Mesenchymal stem cell (in vitro differentiated cells and primary cell): Measurements from ENCODE around the gene SBNO2.
A peak's percentile ranks its signal among the peaks of the same experiment; 100 is the strongest.

Experiments used
- DNase-seq: peaks from one replicate; pipeline ENCODE4 v3.0.0-alpha.2; 2013
- H2AFZ ChIP-seq: one replicate; pipeline ENCODE4 v1.6.1; 2013; ENCODE audit warnings: low read depth, mild to moderate bottlenecking, control low read depth, inconsistent platforms, low read length, moderate library complexity
- H2AK5ac ChIP-seq: 2 replicates; pipeline ENCODE4 v1.6.1; 2013; ENCODE audit warnings: low read length, moderate library complexity, mild to moderate bottlenecking, inconsistent platforms; ENCODE audit not compliant: severe bottlenecking
- H2BK120ac ChIP-seq: one replicate; pipeline ENCODE4 v1.6.1; 2013; ENCODE audit warnings: low read depth, mild to moderate bottlenecking, inconsistent platforms, low read length, moderate library complexity
- H2BK12ac ChIP-seq, 2 experiments: one replicate each; pipeline ENCODE4 v1.6.1; 2013; ENCODE audit warnings: inconsistent platforms in 2 of 2, low read length in 2 of 2, mild to moderate bottlenecking in 2 of 2, moderate library complexity in 2 of 2, control low read depth in 1 of 2
- H2BK15ac ChIP-seq: one replicate; pipeline ENCODE4 v1.6.1; 2013; ENCODE audit warnings: mild to moderate bottlenecking, low read depth, inconsistent platforms; ENCODE audit not compliant: poor library complexity, severe bottlenecking
- H2BK5ac ChIP-seq: 2 replicates; pipeline ENCODE4 v1.6.1; 2013; ENCODE audit warnings: low read depth, mild to moderate bottlenecking, low read length, control low read depth, inconsistent platforms; ENCODE audit not compliant: poor library complexity, severe bottlenecking
- H3K14ac ChIP-seq, 2 experiments: one replicate each; pipeline ENCODE4 v1.6.1; 2013; ENCODE audit warnings: inconsistent platforms in 2 of 2, low read length in 2 of 2, control low read depth in 1 of 2, mild to moderate bottlenecking in 1 of 2, moderate library complexity in 1 of 2
- H3K18ac ChIP-seq, 2 experiments: one replicate each; pipeline ENCODE4 v1.6.1; 2013; ENCODE audit warnings: inconsistent platforms in 2 of 2, low read length in 2 of 2, control low read depth in 1 of 2, low read depth in 1 of 2, mild to moderate bottlenecking in 1 of 2
- H3K23ac ChIP-seq, 2 experiments: one replicate each; pipeline ENCODE4 v1.6.1; 2013; ENCODE audit warnings: inconsistent platforms in 2 of 2, low read length in 2 of 2, mild to moderate bottlenecking in 2 of 2, moderate library complexity in 2 of 2, control low read depth in 1 of 2
- H3K27ac ChIP-seq: 2 replicates; pipeline ENCODE4 v1.5.1; 2013; ENCODE audit warnings: mild to moderate bottlenecking, moderate library complexity, low read length, control low read depth, inconsistent platforms; ENCODE audit not compliant: poor library complexity, severe bottlenecking
- H3K27me3 ChIP-seq, 2 experiments: 2 replicates each; pipeline versions ENCODE4 v1.6.1 to v1.7.0; 2013; ENCODE audit warnings: low read length in 2 of 2, mild to moderate bottlenecking in 2 of 2, moderate library complexity in 2 of 2, control low read depth in 1 of 2, inconsistent platforms in 1 of 2; ENCODE audit not compliant: control insufficient read depth in 1 of 2, insufficient read depth in 1 of 2
- H3K36me3 ChIP-seq, 2 experiments: 2 replicates each; pipeline versions ENCODE4 v1.6.1 to v1.7.0; 2013; ENCODE audit warnings: low read length in 2 of 2, control low read depth in 1 of 2, inconsistent platforms in 1 of 2, low read depth in 1 of 2, mild to moderate bottlenecking in 1 of 2; ENCODE audit not compliant: insufficient read depth in 2 of 2, control insufficient read depth in 1 of 2
- H3K4ac ChIP-seq, 2 experiments: one replicate each; pipeline ENCODE4 v1.6.1; 2013; ENCODE audit warnings: inconsistent platforms in 2 of 2, low read length in 2 of 2, mild to moderate bottlenecking in 2 of 2, moderate library complexity in 2 of 2, control low read depth in 1 of 2, low read depth in 1 of 2
- H3K4me1 ChIP-seq: 2 replicates; pipeline ENCODE4 v1.6.1; 2013; ENCODE audit warnings: low read depth, low read length, control low read depth; ENCODE audit not compliant: control insufficient read depth, insufficient read depth
- H3K4me2 ChIP-seq: 2 replicates; pipeline ENCODE4 v1.6.1; 2013; ENCODE audit warnings: low read length, mild to moderate bottlenecking, inconsistent platforms; ENCODE audit not compliant: poor library complexity, severe bottlenecking
- H3K4me3 ChIP-seq, 2 experiments: 2 replicates each; pipeline versions ENCODE4 v1.5.1 to v1.7.0; 2013; ENCODE audit warnings: low read length in 2 of 2, mild to moderate bottlenecking in 2 of 2, control low read depth in 1 of 2, low read depth in 1 of 2; ENCODE audit not compliant: insufficient read depth in 1 of 2
- H3K79me1 ChIP-seq: replicated peaks from 2 replicates; pipeline ENCODE4 v1.6.1; 2013; ENCODE audit warnings: mild to moderate bottlenecking, control low read depth, low read length, inconsistent platforms; ENCODE audit not compliant: poor library complexity, severe bottlenecking
- H3K9ac ChIP-seq: 2 replicates; pipeline ENCODE4 v1.7.0; 2013; ENCODE audit warnings: mild to moderate bottlenecking, low read length, moderate library complexity
- H3K9me3 ChIP-seq: 2 replicates; pipeline ENCODE4 v1.7.0; 2013; ENCODE audit warnings: mild to moderate bottlenecking, low read length; ENCODE audit not compliant: control insufficient read depth
- H4K8ac ChIP-seq: one replicate; pipeline ENCODE4 v1.6.1; 2013; ENCODE audit warnings: inconsistent platforms, mild to moderate bottlenecking, low read length, moderate library complexity
- H4K91ac ChIP-seq: one replicate; pipeline ENCODE4 v1.6.1; 2013; ENCODE audit warnings: mild to moderate bottlenecking, low read length, inconsistent platforms
- WGBS: methylation state at CpG from one replicate; pipeline ENCODE4 v1.1.7; 2013; ENCODE audit warnings: mixed read lengths; 5-methylcytosine and 5-hydroxymethylcytosine counted together

Gene SBNO2

GRCh38 chr19:1183543-1184172 lies 9.6 kb upstream of the SBNO2 start:
- no peak overlapping the region for H3K9ac ChIP-seq
- 70% methylated on average over 19 of the region's 19 CpGs for WGBS
- peak overlapping the region; percentile 63 for H4K8ac ChIP-seq
- peak overlapping the region in 1 of 2 experiments; percentile 26 for H3K23ac ChIP-seq
- DNase-seq, result peak; percentile 74
- no peaks in the 10 kb centered on the region for H3K9me3 ChIP-seq
- peaks cover 26% of the 10 kb centered on the region for H3K4me1 ChIP-seq
- H4K91ac ChIP-seq, result no peak overlapping the region
- peaks cover 2% of the 10 kb centered on the region for H3K79me1 ChIP-seq
- no peak overlapping the region for H2BK12ac ChIP-seq
- H2BK5ac ChIP-seq, result no peak overlapping the region
- peak overlapping the region in 1 of 2 experiments; percentile 1 for H3K14ac ChIP-seq
- no peak overlapping the region for H2BK120ac ChIP-seq
- H3K27me3 ChIP-seq, result no peaks in the 10 kb centered on the region
- no peak overlapping the region for H3K4ac ChIP-seq
- H3K27ac ChIP-seq, result peak overlapping the region; percentile 23
- no peak overlapping the region for H3K4me3 ChIP-seq
- no peak overlapping the region for H3K4me2 ChIP-seq
- H2BK15ac ChIP-seq, result peak overlapping the region; percentile 95
- H2AK5ac ChIP-seq, result peak overlapping the region; percentile 93
- no peak overlapping the region for H2AFZ ChIP-seq
- no peaks in the 10 kb centered on the region for H3K36me3 ChIP-seq
- H3K18ac ChIP-seq, result no peak overlapping the region

GRCh38 chr19:1182727-1183126 lies 8.7 kb upstream of the SBNO2 start:
- H3K18ac ChIP-seq, result no peak overlapping the region
- H2BK15ac ChIP-seq, result no peak overlapping the region
- DNase-seq, result no peak
- H2AK5ac ChIP-seq, result no peak overlapping the region
- no peak overlapping the region for H2BK12ac ChIP-seq
- no peak overlapping the region for H3K4me2 ChIP-seq
- H3K23ac ChIP-seq, result no peak overlapping the region
- no peak overlapping the region for H3K4ac ChIP-seq
- no peaks in the 10 kb centered on the region for H3K36me3 ChIP-seq
- no peaks in the 10 kb centered on the region for H3K27me3 ChIP-seq
- H3K79me1 ChIP-seq, result peaks cover 2% of the 10 kb centered on the region
- no peak overlapping the region for H3K9ac ChIP-seq
- no peak overlapping the region for H2BK120ac ChIP-seq
- H3K14ac ChIP-seq, result no peak overlapping the region
- H4K8ac ChIP-seq, result no peak overlapping the region
- H3K9me3 ChIP-seq, result no peaks in the 10 kb centered on the region
- no peak overlapping the region for H4K91ac ChIP-seq
- no peak overlapping the region for H3K27ac ChIP-seq
- H3K4me1 ChIP-seq, result peaks cover 28% of the 10 kb centered on the region
- 88% methylated on average over 10 of the region's 11 CpGs for WGBS
- no peak overlapping the region for H2BK5ac ChIP-seq
- H2AFZ ChIP-seq, result no peak overlapping the region
- no peak overlapping the region for H3K4me3 ChIP-seq

- Histone ChIP-seq H3K23ac (no peak overlapping the region), H3K79me1 (peaks cover 2% of the 10 kb centered on the region), H3K27ac (peak overlapping the region; percentile 7), H4K91ac (no peak overlapping the region), H2BK12ac (peak overlapping the region in 1 of 2 experiments; percentile 18), H3K18ac (no peak overlapping the region), H3K4ac (no peak overlapping the region), H3K4me3 (no peak overlapping the region), H3K9ac (no peak overlapping the region), H2AK5ac (peak overlapping the region; percentile 28), H2BK120ac (no peak overlapping the region), H3K4me2 (no peak overlapping the region), H4K8ac (no peak overlapping the region), H2AFZ (no peak overlapping the region), H3K4me1 (peaks cover 34% of the 10 kb centered on the region), H2BK5ac (no peak overlapping the region), H3K9me3 (no peaks in the 10 kb centered on the region), H3K27me3 (no peaks in the 10 kb centered on the region), H2BK15ac (peak overlapping the region; percentile 21), H3K14ac (no peak overlapping the region), H3K36me3 (no peaks in the 10 kb centered on the region)
- DNase-seq, result no peak
- WGBS, result 91% methylated on average over 10 of the region's 10 CpGs
Measured at GRCh38 chr19:1182068-1182467, 8.0 kb upstream of the SBNO2 start.

GRCh38 chr19:1181606-1182005 lies 7.5 kb upstream of the SBNO2 start:
- no peak overlapping the region for H2BK5ac ChIP-seq
- no peak overlapping the region for H3K4me2 ChIP-seq
- no peak overlapping the region for H4K8ac ChIP-seq
- peaks cover 2% of the 10 kb centered on the region for H3K79me1 ChIP-seq
- no peak overlapping the region for H3K4ac ChIP-seq
- H2BK12ac ChIP-seq, result peak overlapping the region; percentile 18 to 46
- peaks cover 38% of the 10 kb centered on the region for H3K4me1 ChIP-seq
- H2AFZ ChIP-seq, result no peak overlapping the region
- no peak overlapping the region for H3K27ac ChIP-seq
- H4K91ac ChIP-seq, result peak overlapping the region; percentile 77
- no peak overlapping the region for H2BK120ac ChIP-seq
- H3K9ac ChIP-seq, result no peak overlapping the region
- DNase-seq, result no peak
- no peaks in the 10 kb centered on the region for H3K27me3 ChIP-seq
- H3K23ac ChIP-seq, result no peak overlapping the region
- H3K18ac ChIP-seq, result no peak overlapping the region
- H2AK5ac ChIP-seq, result peak overlapping the region; percentile 28
- WGBS, result 93% methylated on average over 11 of the region's 11 CpGs
- H2BK15ac ChIP-seq, result no peak overlapping the region
- no peaks in the 10 kb centered on the region for H3K9me3 ChIP-seq
- H3K14ac ChIP-seq, result no peak overlapping the region
- H3K4me3 ChIP-seq, result no peak overlapping the region
- no peaks in the 10 kb centered on the region for H3K36me3 ChIP-seq
